ENCODE data around the gene ARFGEF3. TPM values are rescaled to one million over a fixed set of nuclear protein-coding genes. Genes with fewer than 3 reads are reported as not detected.

Gene ARFGEF3
- total and polyA plus RNA-seq, 2 donors (not counting 1 experiment from before 2014, with no cell fraction given) = not detected

- H3K4me1 ChIP-seq (ENCODE audit: control insufficient read depth in 2 of 2, insufficient read depth in 2 of 2, low read length in 2 of 2) = peaks cover 14 to 23% of the 10 kb centered on the region in 2 donors
- Mint-ChIP-seq H3K27me3 (peaks cover 52% of the 10 kb centered on the region), H3K4me1 (peaks cover 13% of the 10 kb centered on the region), H3K4me3 (peak overlapping the region; percentile 80), H3K27ac (no peak overlapping the region), H3K9me3 (ENCODE audit: insufficient read depth) (no peaks in the 10 kb centered on the region)
- no peaks in the 10 kb centered on the region for H3K9me3 ChIP-seq (ENCODE audit: control extremely low read depth in 1 of 3, control insufficient read depth in 2 of 3, insufficient read depth in 1 of 3, low read length in 2 of 3)
- ATAC-seq (ENCODE audit: low read depth) (peak; percentile 23), DNase-seq (peak; percentile 24)
- intact Hi-C loops (cut with micrococcal nuclease) = no loop called here
- POLR2A ChIA-PET = no interaction called here
- H4K20me1 ChIP-seq (ENCODE audit: control insufficient read depth, insufficient read depth, low read length, poor library complexity, severe bottlenecking) = no peaks in the 10 kb centered on the region
- H3K4me2 ChIP-seq (replicated peaks; ENCODE audit: low read depth, low read length, poor library complexity, severe bottlenecking) = peak overlapping the region; percentile 96
- no peaks in the 10 kb centered on the region for H3K79me2 ChIP-seq (ENCODE audit: control insufficient read depth, insufficient read depth, low read length)
- peaks cover 0 to 51% (median 44%) of the 10 kb centered on the region in 4 experiments for H3K27me3 ChIP-seq (replicated peaks in 1 of 4; ENCODE audit: control extremely low read depth in 1 of 4, control insufficient read depth in 3 of 4, insufficient read depth in 4 of 4, low read length in 3 of 4)
- no peak overlapping the region for H3K27ac ChIP-seq (ENCODE audit: low read length in 2 of 2)
- TF ChIP-seq CTCF (IDR thresholded peaks at IDR 0.05) (no peak), EZH2 (IDR thresholded peaks at IDR 0.05; ENCODE audit: borderline replicate concordance, insufficient read depth, low read depth, low read length, poor library complexity, severe bottlenecking) (no peak)
- CTCF ChIA-PET = no interaction called here
- H3K4me3 ChIP-seq (ENCODE audit: control extremely low read depth in 1 of 5, extremely low read depth in 1 of 5, insufficient read depth in 1 of 5, low read depth in 2 of 5, low read length in 4 of 5) = peak overlapping the region; percentile 18 to 62 (median 52)
- peak overlapping the region; percentile 66 for H3K9ac ChIP-seq (ENCODE audit: low read length)
- 3% methylated on average over 53 of the region's 53 CpGs for WGBS (ENCODE audit: insufficient coverage)
- H3K36me3 ChIP-seq (replicated peaks in 1 of 2; ENCODE audit: control extremely low read depth in 1 of 2, control insufficient read depth in 1 of 2, extremely low read depth in 1 of 2, insufficient read depth in 2 of 2, low read length in 1 of 2) = no peaks in the 10 kb centered on the region
- H2AFZ ChIP-seq (ENCODE audit: insufficient read depth, low read depth, low read length, poor library complexity, severe bottlenecking) = peak overlapping the region; percentile 74
Observed at GRCh38 chr6:138162111-138162954, 594 bp downstream of the ARFGEF3 start.

GRCh38 chr6:138162955-138163575 is 1.3 kb downstream of the ARFGEF3 start:
- H3K9me3 Mint-ChIP-seq (ENCODE audit: insufficient read depth) = no peaks in the 10 kb centered on the region
- WGBS (ENCODE audit: insufficient coverage) = 75% methylated on average over 3 of the region's 5 CpGs
- Histone ChIP-seq H2AFZ (ENCODE audit: insufficient read depth, low read depth, low read length, poor library complexity, severe bottlenecking) (peak overlapping the region; percentile 74), H3K27me3 (replicated peaks in 1 of 4; ENCODE audit: control extremely low read depth in 1 of 4, control insufficient read depth in 3 of 4, insufficient read depth in 4 of 4, low read length in 3 of 4) (peaks cover 0 to 51% (median 44%) of the 10 kb centered on the region in 4 experiments), H4K20me1 (ENCODE audit: control insufficient read depth, insufficient read depth, low read length, poor library complexity, severe bottlenecking) (no peaks in the 10 kb centered on the region), H3K4me3 (ENCODE audit: control extremely low read depth in 1 of 5, extremely low read depth in 1 of 5, insufficient read depth in 1 of 5, low read depth in 2 of 5, low read length in 4 of 5) (no peak overlapping the region), H3K4me2 (replicated peaks; ENCODE audit: low read depth, low read length, poor library complexity, severe bottlenecking) (no peak overlapping the region), H3K79me2 (ENCODE audit: control insufficient read depth, insufficient read depth, low read length) (no peaks in the 10 kb centered on the region), H3K36me3 (replicated peaks in 1 of 2; ENCODE audit: control extremely low read depth in 1 of 2, control insufficient read depth in 1 of 2, extremely low read depth in 1 of 2, insufficient read depth in 2 of 2, low read length in 1 of 2) (no peaks in the 10 kb centered on the region), H3K9me3 (ENCODE audit: control extremely low read depth in 1 of 3, control insufficient read depth in 2 of 3, insufficient read depth in 1 of 3, low read length in 2 of 3) (no peaks in the 10 kb centered on the region), H3K9ac (ENCODE audit: low read length) (no peak overlapping the region), H3K4me1 (ENCODE audit: control insufficient read depth in 2 of 2, insufficient read depth in 2 of 2, low read length in 2 of 2) (peaks cover 14 to 23% of the 10 kb centered on the region in 2 donors), H3K27ac (ENCODE audit: low read length in 2 of 2) (no peak overlapping the region)
- H3K27me3 Mint-ChIP-seq = peaks cover 59% of the 10 kb centered on the region
- ChIA-PET POLR2A (no interaction called here), CTCF (no interaction called here)
- H3K4me1 Mint-ChIP-seq = peaks cover 13% of the 10 kb centered on the region
- DNase-seq = no peak
- H3K27ac Mint-ChIP-seq = no peak overlapping the region
- peak overlapping the region; percentile 80 for H3K4me3 Mint-ChIP-seq
- ATAC-seq (ENCODE audit: low read depth) = no peak
- no peak for TF ChIP-seq CTCF (IDR thresholded peaks at IDR 0.05)
- no peak for TF ChIP-seq EZH2 (IDR thresholded peaks at IDR 0.05; ENCODE audit: borderline replicate concordance, insufficient read depth, low read depth, low read length, poor library complexity, severe bottlenecking)
- intact Hi-C loops (cut with micrococcal nuclease) = no loop called here
